AML-193 (cell line): ENCODE measurements around the gene CDH20.

Source experiments
- DNase-seq, 2 experiments: peaks; one replicate each; lab custom pipeline; 2025; lab: John Stamatoyannopoulos, UW

Gene CDH20

GRCh38 chr18:61426492-61427053 is 93.3 kb downstream of the CDH20 start:
- no peak for DNase-seq

- DNase-seq, result no peak
These were observed 95.0 kb downstream of the CDH20 start for GRCh38 chr18:61428266-61428665.

GRCh38 chr18:61432590-61432989 is 99.4 kb downstream of the CDH20 start:
- DNase-seq, result no peak

- peak; percentile 8 to 14 for DNase-seq
These were observed 101.9 kb downstream of the CDH20 start for GRCh38 chr18:61435064-61435652.

GRCh38 chr18:61443081-61443725 is 110.0 kb downstream of the CDH20 start:
- no peak for DNase-seq

- no peak for DNase-seq
These were observed 115.1 kb downstream of the CDH20 start for GRCh38 chr18:61448316-61448715.

- no peak for DNase-seq
These were observed 126.8 kb downstream of the CDH20 start for GRCh38 chr18:61459896-61460648.

- no peak for DNase-seq
These were observed 131.4 kb downstream of the CDH20 start for GRCh38 chr18:61464551-61465142.

GRCh38 chr18:61466736-61467135 is 133.5 kb downstream of the CDH20 start:
- DNase-seq, result no peak

- DNase-seq, result no peak
These were observed 136.9 kb downstream of the CDH20 start for GRCh38 chr18:61470031-61470674.

GRCh38 chr18:61471541-61471940 is 138.3 kb downstream of the CDH20 start:
- no peak for DNase-seq

GRCh38 chr18:61471942-61472341 is 138.7 kb downstream of the CDH20 start:
- no peak for DNase-seq

- DNase-seq, result no peak
These were observed 141.1 kb downstream of the CDH20 start for GRCh38 chr18:61474341-61474740.

- no peak for DNase-seq
These were observed 141.7 kb downstream of the CDH20 start for GRCh38 chr18:61474918-61475317.

- DNase-seq, result no peak
These were observed 142.7 kb downstream of the CDH20 start for GRCh38 chr18:61475931-61476330.

- DNase-seq, result no peak
These were observed 156.1 kb downstream of the CDH20 start for GRCh38 chr18:61489334-61489733.

- no peak for DNase-seq
These were observed 163.1 kb downstream of the CDH20 start for GRCh38 chr18:61496374-61496773.

GRCh38 chr18:61497422-61497821 is 164.2 kb downstream of the CDH20 start:
- no peak for DNase-seq

GRCh38 chr18:61502472-61502871 is 169.2 kb downstream of the CDH20 start:
- DNase-seq, result peak; percentile 5 to 44

GRCh38 chr18:61503688-61504087 is 170.5 kb downstream of the CDH20 start:
- DNase-seq, result no peak

GRCh38 chr18:61528961-61529360 is 195.7 kb downstream of the CDH20 start:
- DNase-seq, result no peak

GRCh38 chr18:61530681-61531080 is 197.5 kb downstream of the CDH20 start:
- no peak for DNase-seq
